Choroid plexus epithelial cell (primary cell): ENCODE results near the gene CEP85L.

Experiments used
- DNase-seq: peaks from one replicate; pipeline ENCODE4 v3.0.0-alpha.2; 2010; ENCODE audit warnings: low read depth
- H3K4me3 ChIP-seq: 2 replicates; pipeline ENCODE4 v1.5.1; 2011; ENCODE audit warnings: low read depth, mild to moderate bottlenecking, control low read depth, low read length, moderate library complexity
- TF ChIP-seq, protein P1 (sequence below): conservative IDR thresholded peaks from 2 replicates; pipeline ENCODE4 v1.5.1; 2011; ENCODE audit warnings: low read depth, mild to moderate bottlenecking, control low read depth, inconsistent platforms, low read length, moderate library complexity

The CEP85L gene

DNA sequence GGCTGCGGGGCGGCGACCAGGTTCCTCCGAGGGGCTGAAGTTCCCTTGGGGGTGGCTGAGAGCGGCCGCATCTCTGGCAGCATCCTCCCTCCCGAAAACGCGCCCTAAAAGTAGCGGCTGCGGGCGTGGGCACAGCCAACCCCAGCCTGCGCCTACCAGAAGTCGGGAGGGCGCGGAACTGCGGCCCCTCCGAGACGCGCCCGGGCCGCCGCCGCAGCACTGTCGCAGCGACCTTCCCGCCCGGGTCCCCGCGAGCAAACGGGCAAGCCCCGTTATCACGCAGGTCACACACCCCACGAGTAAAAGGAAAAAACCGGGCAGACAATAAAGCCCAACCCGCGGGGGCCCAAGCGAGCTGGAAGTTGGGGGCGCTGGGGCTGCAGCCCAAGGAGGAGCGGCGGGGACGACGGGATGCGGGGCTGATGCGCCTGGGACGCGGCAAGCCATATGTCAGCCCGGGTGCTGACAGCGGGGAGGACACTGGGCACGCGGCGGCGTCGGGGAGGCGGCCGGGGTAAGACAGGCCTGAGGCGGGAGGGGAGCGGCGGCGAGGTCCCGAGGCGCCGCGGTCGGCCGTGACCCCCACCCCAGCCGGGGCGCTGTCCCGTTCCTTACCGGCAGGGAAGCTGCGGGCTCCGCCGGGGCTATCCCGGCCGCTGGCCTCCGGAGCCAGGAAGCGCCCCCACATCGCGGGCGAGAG lies 659 bp downstream of the CEP85L start:
- no peak for DNase-seq
- TF ChIP-seq, protein P1, sequence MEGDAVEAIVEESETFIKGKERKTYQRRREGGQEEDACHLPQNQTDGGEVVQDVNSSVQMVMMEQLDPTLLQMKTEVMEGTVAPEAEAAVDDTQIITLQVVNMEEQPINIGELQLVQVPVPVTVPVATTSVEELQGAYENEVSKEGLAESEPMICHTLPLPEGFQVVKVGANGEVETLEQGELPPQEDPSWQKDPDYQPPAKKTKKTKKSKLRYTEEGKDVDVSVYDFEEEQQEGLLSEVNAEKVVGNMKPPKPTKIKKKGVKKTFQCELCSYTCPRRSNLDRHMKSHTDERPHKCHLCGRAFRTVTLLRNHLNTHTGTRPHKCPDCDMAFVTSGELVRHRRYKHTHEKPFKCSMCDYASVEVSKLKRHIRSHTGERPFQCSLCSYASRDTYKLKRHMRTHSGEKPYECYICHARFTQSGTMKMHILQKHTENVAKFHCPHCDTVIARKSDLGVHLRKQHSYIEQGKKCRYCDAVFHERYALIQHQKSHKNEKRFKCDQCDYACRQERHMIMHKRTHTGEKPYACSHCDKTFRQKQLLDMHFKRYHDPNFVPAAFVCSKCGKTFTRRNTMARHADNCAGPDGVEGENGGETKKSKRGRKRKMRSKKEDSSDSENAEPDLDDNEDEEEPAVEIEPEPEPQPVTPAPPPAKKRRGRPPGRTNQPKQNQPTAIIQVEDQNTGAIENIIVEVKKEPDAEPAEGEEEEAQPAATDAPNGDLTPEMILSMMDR: no peak
- peak overlapping the region; percentile 91 for H3K4me3 ChIP-seq

DNA sequence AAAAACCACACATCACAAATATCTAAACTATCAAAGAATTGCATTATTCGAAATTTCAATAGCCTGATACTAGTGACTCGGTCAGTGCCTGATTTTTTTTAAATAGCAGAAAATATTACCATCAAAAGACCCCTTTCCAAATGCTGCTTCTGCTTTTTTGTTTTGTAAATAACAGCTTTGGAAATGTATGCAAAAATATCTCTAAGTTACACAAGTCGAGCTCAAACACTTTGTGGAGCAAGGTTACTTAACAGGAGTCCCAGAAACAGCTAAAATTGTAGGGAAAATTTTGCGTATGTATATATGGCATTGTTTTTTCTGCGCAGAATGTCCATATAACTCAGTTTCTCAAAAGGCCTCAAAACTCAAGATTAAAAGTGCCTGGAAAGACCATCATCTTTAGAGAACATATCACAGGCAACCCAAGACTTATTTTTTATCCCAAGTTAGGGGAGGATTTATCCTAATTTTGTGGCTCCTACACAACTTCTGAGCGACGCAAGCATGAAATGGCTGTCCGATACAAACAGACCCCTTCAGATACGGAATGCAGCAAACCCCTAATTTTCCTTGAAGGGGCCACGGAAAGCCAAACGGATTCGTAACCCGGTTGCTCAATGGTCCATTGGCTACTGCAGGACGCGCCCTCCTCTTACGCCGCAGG lies 1.3 kb downstream of the CEP85L start:
- TF ChIP-seq, protein P1: no peak
- peak; percentile 50 for DNase-seq

DNA sequence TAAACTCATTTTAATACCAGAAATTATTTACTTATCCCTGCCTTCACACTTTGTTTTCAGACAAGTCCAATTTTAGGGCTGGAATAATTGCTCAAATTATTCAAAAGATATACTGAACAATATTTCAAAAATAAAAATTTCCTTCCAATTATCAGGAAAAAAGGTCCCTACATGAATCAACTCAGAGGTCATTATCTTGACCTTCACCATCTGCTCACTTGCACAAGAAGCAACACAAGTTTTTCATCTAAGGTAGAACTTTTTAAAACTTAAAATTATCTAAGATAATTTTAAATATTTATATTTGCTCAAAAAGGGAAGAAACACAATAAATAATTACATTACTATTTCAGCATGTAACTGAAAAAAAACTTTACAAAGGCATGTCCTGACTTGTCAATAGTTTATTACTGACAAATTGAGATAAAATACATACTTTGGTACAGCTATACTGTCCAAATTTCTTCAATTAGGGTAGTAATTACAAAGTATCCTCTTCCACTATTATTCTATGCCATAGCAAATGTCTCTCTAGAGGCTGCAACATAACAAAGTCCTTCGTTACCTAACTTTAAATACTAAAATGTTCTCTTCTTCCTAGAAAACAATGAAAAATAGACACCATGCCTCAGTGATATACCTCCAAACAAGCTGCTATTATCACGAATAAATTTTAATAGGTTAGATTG lies 2.4 kb downstream of the CEP85L start:
- peak overlapping the region; percentile 91 for H3K4me3 ChIP-seq
- TF ChIP-seq, protein P1: no peak
- DNase-seq: peak; percentile 28

More for the DNA sequence above, 1.3 kb downstream of the CEP85L start:
- peak overlapping the region; percentile 91 for H3K4me3 ChIP-seq

DNA sequence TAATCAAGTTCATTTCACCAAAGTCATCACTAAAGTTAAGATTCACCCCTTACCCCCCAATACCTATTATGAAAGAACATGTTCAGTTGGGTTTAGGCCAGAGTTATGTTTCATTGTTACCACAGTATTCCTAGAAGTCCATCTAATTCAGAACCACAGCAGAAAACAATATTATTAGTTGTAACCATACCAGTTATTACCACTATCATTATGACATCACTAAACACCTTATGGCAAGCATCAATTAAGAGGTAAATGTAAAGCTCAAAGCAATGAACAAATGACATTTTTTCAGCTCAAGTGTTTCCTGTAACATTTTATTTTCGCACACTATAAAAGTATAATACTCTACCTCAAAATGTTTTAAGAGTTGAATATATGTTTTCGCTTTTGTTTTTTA lies 4.4 kb downstream of the CEP85L start:
- TF ChIP-seq, protein P1: no peak

DNA sequence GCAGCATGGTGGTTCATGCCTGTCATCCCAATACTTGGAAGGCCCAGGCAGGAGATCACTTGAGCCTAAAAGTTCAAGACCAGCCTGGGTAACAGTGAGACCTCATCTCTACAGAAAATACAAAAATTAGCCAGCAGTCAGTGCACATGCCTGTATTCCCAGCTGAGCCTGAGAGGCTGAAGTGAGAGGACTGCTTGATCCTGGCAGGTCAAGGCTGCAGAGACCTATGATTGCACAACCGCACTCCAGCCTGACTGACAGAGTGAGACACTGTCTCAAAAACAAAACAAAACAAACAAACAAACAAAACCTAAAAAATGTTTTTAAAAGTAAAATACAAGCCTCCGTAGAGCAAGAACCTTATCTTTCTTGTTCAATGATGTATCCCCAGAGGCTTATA lies 6.0 kb downstream of the CEP85L start:
- peak; percentile 19 for DNase-seq
- TF ChIP-seq, protein P1: no peak
- H3K4me3 ChIP-seq: no peak overlapping the region

More for the DNA sequence above, 4.4 kb downstream of the CEP85L start:
- no peak for DNase-seq
- no peak overlapping the region for H3K4me3 ChIP-seq

DNA sequence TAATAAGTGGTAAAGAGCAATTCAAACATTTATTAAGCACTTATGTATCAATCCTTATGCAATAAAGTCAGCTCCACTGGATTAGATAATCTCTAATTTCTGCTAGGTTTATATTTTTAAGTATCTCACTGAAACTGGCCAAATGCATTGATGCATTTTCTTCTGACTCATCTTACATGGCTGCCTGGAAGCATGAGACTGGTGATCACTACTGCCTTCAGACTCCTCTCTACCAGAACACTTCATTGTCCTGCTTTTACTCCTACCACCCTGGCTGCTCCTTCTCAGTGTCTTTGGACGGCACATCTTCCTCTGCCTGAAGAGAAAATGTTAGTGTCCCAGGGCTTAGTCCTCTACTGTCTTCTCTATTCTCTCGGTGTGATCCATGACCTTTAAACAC lies 7.4 kb downstream of the CEP85L start:
- H3K4me3 ChIP-seq: no peak overlapping the region
- TF ChIP-seq, protein P1: no peak
- peak; percentile 43 for DNase-seq
